Astrocyte (in vitro differentiated cells and primary cell): ENCODE data around the gene NLRP7. TPM values are rescaled to one million over a fixed set of nuclear protein-coding genes. Genes with fewer than 3 reads are reported as not detected.
"Not testable (repeated sequence)": the region's sequence is repeated elsewhere in the genome, so short reads cannot be mapped to it uniquely, and the experiment has no call there.

Experiments
- DNase-seq: peaks from one replicate; pipeline ENCODE4 v3.0.0-alpha.2; 2010; ENCODE audit warnings: low read depth
- FAIRE-seq: peaks from 2 replicates; lab custom pipeline; 2011; peaks lifted over from hg19 to GRCh38; lab: Jason Lieb, UNC
- H2AFZ ChIP-seq: 2 replicates; pipeline ENCODE4 v1.6.0; 2012; ENCODE audit warnings: low read depth, low read length, inconsistent platforms
- H3K27ac ChIP-seq: 2 replicates; pipeline ENCODE4 v1.5.1; 2011; ENCODE audit warnings: low read depth, low read length, inconsistent platforms
- H3K27me3 ChIP-seq: 2 replicates; pipeline ENCODE4 v1.6.0; 2011; ENCODE audit warnings: low read length, inconsistent platforms; ENCODE audit not compliant: insufficient read depth
- H3K36me3 ChIP-seq: 2 replicates; pipeline ENCODE4 v1.5.1; 2011; ENCODE audit warnings: low read length, inconsistent platforms; ENCODE audit not compliant: insufficient read depth
- H3K4me1 ChIP-seq: 2 replicates; pipeline ENCODE4 v1.5.1; 2011; ENCODE audit warnings: low read length, inconsistent platforms; ENCODE audit not compliant: insufficient read depth
- H3K4me2 ChIP-seq: 2 replicates; pipeline ENCODE4 v1.6.0; 2012; ENCODE audit warnings: low read length, inconsistent platforms
- H3K4me3 ChIP-seq: 2 replicates; pipeline ENCODE4 v1.5.1; 2011; ENCODE audit warnings: low read depth, mild to moderate bottlenecking, low read length, inconsistent platforms; ENCODE audit not compliant: insufficient read depth
- H3K79me2 ChIP-seq: 2 replicates; pipeline ENCODE4 v1.6.0; 2012; ENCODE audit warnings: mild to moderate bottlenecking, low read length, inconsistent platforms; ENCODE audit not compliant: insufficient read depth
- H3K9ac ChIP-seq: 2 replicates; pipeline ENCODE4 v1.6.0; 2012; ENCODE audit warnings: mild to moderate bottlenecking, low read length, inconsistent platforms
- H3K9me3 ChIP-seq: 2 replicates; pipeline ENCODE4 v1.5.1; 2012; ENCODE audit warnings: low read depth, mild to moderate bottlenecking, low read length, inconsistent platforms; ENCODE audit not compliant: insufficient read depth
- H4K20me1 ChIP-seq: 2 replicates; pipeline ENCODE4 v1.6.0; 2012; ENCODE audit warnings: low read length, inconsistent platforms; ENCODE audit not compliant: insufficient read depth
- H3K27ac Mint-ChIP-seq: one replicate; pipeline ENCODE4 v1.8.0; 2021; ENCODE audit warnings: mild to moderate bottlenecking, mixed read lengths; ENCODE audit not compliant: unreplicated experiment
- H3K27me3 Mint-ChIP-seq: one replicate; pipeline ENCODE4 v1.8.0; 2021; ENCODE audit warnings: low read depth, mixed read lengths; ENCODE audit not compliant: unreplicated experiment
- H3K36me3 Mint-ChIP-seq: one replicate; pipeline ENCODE4 v1.8.0; 2021; ENCODE audit warnings: low read depth, mixed read lengths; ENCODE audit not compliant: unreplicated experiment
- H3K4me1 Mint-ChIP-seq: one replicate; pipeline ENCODE4 v1.8.0; 2021; ENCODE audit warnings: low read depth, mixed read lengths; ENCODE audit not compliant: unreplicated experiment
- H3K4me3 Mint-ChIP-seq: one replicate; pipeline ENCODE4 v1.8.0; 2021; ENCODE audit warnings: mild to moderate bottlenecking, moderate library complexity, mixed read lengths; ENCODE audit not compliant: unreplicated experiment
- H3K9me3 Mint-ChIP-seq: one replicate; pipeline ENCODE4 v1.8.0; 2021; ENCODE audit warnings: mild to moderate bottlenecking, mixed read lengths; ENCODE audit not compliant: unreplicated experiment
- EZH2 ChIP-seq: IDR thresholded peaks from 2 replicates; pipeline ENCODE4 v1.6.1; 2012; ENCODE audit warnings: mild to moderate bottlenecking, low read length, inconsistent platforms; ENCODE audit not compliant: insufficient read depth
- total RNA-seq: library from RNA; stranded (reverse); gene quantifications from 2 replicates; pipeline ENCODE4 v1.2.1, GENCODE V29; 2021
- TF ChIP-seq, protein P1 (sequence below): IDR thresholded peaks from 2 replicates; pipeline ENCODE4 v1.5.1; 2011; ENCODE audit warnings: low read depth, mild to moderate bottlenecking, inconsistent platforms, low read length, moderate library complexity; ENCODE audit not compliant: insufficient read depth

Gene NLRP7
- total RNA-seq, 1 donor from 2014 or later: not detected

DNA sequence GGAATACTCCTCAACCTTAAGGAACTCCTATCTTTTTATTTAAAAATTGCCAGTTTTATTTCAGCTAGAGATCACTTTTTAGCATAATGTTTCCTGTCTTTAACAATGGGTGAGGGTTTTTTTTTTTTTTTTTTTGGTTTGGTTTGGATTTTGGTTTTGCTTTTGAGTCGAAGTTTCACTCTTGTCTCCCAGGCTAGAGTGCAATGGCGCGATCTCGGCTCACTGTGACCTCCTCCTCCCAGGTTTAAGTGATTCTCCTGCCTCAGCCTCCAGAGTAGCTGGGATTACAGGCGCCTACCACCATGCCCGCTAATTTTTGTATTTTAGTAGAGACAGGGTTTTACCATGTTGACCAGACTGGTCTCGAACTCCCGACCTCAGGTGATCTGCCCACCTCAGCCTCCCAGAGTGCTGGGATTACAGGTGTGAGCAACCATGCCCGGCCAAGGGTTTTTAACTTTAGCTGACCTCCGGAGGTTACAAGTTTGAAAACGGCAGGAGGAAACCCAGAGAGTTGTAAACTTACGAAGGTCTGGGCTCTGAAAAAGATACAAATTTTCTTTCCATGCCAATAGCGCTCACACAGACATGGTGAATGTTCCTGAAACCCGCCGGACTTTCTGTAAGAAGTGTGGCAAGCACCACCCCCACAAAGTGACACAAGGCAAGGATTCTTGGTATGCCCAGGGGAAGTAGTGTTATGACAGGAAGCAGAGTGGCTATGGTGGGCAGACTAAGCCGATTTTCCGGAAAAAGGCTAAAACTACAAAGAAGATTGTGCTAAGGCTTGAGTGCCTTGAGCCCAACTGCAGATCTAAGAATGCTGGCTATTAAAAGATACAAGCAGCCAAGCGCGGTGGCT lies 26.1 kb upstream of the NLRP7 start:
- not testable (repeated sequence) for H3K9me3 ChIP-seq, H3K4me2 ChIP-seq, FAIRE-seq, H3K4me3 Mint-ChIP-seq, DNase-seq, H3K27me3 ChIP-seq, H3K36me3 ChIP-seq, H3K4me1 Mint-ChIP-seq, H3K36me3 Mint-ChIP-seq, H2AFZ ChIP-seq, H3K4me3 ChIP-seq, H3K9ac ChIP-seq, H4K20me1 ChIP-seq, H3K27ac Mint-ChIP-seq, H3K27me3 Mint-ChIP-seq, H3K27ac ChIP-seq, H3K4me1 ChIP-seq, H3K79me2 ChIP-seq
- H3K9me3 Mint-ChIP-seq: peaks cover 11% of the 10 kb centered on the region

DNA sequence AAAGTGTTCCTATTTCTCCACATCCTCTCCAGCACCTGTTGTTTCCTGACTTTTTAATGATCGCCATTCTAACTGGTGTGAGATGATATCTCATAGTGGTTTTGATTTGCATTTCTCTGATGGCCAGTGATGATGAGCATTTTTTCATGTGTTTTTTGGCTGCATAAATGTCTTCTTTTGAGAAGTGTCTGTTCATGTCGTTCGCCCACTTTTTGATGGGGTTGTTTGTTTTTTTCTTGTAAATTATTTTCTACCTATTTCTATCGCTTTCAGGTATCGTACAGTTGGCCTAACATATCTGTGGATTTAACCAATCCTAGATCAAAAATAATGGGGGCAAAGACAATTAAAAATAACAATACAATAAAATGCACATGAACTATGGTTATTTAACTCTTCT lies 24.1 kb upstream of the NLRP7 start:
- not testable (repeated sequence) for H3K9me3 ChIP-seq, H3K36me3 ChIP-seq, DNase-seq, H3K36me3 Mint-ChIP-seq, H3K4me1 Mint-ChIP-seq, H3K9me3 Mint-ChIP-seq, H3K4me2 ChIP-seq, H3K4me3 ChIP-seq, H3K4me1 ChIP-seq, H3K27me3 Mint-ChIP-seq, H3K27ac ChIP-seq, H3K9ac ChIP-seq, H4K20me1 ChIP-seq, H3K79me2 ChIP-seq, FAIRE-seq, H3K4me3 Mint-ChIP-seq, H3K27me3 ChIP-seq, H2AFZ ChIP-seq, H3K27ac Mint-ChIP-seq

DNA sequence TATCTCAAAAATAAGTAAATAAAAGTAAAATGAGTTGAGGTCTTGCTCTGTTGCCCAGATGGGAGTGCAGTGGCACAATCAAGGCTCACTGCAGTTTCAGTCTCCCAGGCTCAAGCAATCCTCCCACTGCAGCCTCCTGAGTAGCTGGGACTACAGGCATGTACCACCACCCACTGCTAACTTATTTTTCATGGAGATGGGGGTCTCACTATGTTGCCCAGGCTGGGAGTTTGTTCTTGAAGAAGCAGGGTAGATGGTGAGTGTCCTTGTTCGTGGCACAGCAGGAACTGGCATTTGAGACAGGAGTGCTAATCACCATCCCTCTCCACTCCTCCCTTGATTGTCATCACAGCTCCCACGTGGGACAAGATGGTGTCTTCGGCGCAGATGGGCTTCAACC lies 22.3 kb upstream of the NLRP7 start:
- Mint-ChIP-seq H3K27me3 (peaks cover 4% of the 10 kb centered on the region), H3K27ac (no peak overlapping the region), H3K4me3 (no peak overlapping the region), H3K4me1 (no peaks in the 10 kb centered on the region), H3K36me3 (no peaks in the 10 kb centered on the region), H3K9me3 (peaks cover 6% of the 10 kb centered on the region)
- FAIRE-seq: no peak
- Histone ChIP-seq H3K36me3 (no peaks in the 10 kb centered on the region), H2AFZ (no peak overlapping the region), H3K4me1 (no peaks in the 10 kb centered on the region), H3K4me2 (no peak overlapping the region), H3K27ac (no peak overlapping the region), H3K79me2 (no peaks in the 10 kb centered on the region), H3K4me3 (no peak overlapping the region), H4K20me1 (no peaks in the 10 kb centered on the region), H3K9ac (no peak overlapping the region), H3K9me3 (peaks cover 5% of the 10 kb centered on the region), H3K27me3 (no peaks in the 10 kb centered on the region)
- TF ChIP-seq EZH2: no peak
- TF ChIP-seq, protein P1, sequence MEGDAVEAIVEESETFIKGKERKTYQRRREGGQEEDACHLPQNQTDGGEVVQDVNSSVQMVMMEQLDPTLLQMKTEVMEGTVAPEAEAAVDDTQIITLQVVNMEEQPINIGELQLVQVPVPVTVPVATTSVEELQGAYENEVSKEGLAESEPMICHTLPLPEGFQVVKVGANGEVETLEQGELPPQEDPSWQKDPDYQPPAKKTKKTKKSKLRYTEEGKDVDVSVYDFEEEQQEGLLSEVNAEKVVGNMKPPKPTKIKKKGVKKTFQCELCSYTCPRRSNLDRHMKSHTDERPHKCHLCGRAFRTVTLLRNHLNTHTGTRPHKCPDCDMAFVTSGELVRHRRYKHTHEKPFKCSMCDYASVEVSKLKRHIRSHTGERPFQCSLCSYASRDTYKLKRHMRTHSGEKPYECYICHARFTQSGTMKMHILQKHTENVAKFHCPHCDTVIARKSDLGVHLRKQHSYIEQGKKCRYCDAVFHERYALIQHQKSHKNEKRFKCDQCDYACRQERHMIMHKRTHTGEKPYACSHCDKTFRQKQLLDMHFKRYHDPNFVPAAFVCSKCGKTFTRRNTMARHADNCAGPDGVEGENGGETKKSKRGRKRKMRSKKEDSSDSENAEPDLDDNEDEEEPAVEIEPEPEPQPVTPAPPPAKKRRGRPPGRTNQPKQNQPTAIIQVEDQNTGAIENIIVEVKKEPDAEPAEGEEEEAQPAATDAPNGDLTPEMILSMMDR: no peak
- DNase-seq: no peak
